GM03348 (cell line): Measurements from ENCODE around the gene ZBED5.
"Not testable (repeated sequence)": the region's sequence is repeated elsewhere in the genome, so short reads cannot be mapped to it uniquely, and the experiment has no call there.

Experiments
- DNase-seq: peaks from one replicate; pipeline ENCODE4 v3.0.0; 2012; ENCODE audit warnings: low spot score

The ZBED5 gene

DNA sequence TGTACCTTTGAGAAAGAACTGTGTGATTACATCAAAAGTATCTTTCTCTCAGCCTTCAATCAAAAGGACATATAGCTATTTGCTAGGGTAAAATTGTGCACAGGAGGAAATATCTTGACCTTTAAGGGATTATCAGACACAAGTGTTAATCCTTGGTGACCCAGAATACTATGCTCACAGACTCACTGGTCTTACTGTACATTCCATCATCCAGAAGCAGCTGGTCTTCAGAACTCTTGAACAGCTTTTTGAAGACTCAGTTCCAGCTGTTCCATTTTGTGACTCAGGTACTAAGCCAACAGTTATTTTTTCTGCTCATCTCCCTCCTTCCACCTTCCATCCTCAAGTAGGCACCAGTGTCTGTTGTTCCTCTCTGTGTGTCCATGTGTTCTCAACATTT lies 19.8 kb downstream of the ZBED5 start:
- DNase-seq, result no peak

DNA sequence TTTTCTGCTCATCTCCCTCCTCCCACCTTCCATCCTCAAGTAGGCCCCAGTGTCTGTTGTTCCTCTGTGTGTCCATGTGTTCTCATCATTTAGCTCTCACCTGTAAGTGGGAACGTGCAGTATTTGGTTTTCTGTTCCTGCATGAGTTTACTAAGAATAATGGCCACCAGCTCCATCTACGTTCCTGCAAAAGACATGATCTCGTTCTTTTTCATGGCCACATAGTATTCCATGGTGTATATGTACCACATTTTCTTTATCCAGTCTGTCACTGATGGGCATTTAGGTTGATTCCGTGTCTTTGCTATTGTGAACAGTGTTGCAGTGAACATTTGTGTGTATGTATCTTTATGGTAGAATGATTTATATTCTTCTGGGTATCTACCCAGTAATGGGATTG lies 21.0 kb downstream of the ZBED5 start:
- DNase-seq, result not testable (repeated sequence)

DNA sequence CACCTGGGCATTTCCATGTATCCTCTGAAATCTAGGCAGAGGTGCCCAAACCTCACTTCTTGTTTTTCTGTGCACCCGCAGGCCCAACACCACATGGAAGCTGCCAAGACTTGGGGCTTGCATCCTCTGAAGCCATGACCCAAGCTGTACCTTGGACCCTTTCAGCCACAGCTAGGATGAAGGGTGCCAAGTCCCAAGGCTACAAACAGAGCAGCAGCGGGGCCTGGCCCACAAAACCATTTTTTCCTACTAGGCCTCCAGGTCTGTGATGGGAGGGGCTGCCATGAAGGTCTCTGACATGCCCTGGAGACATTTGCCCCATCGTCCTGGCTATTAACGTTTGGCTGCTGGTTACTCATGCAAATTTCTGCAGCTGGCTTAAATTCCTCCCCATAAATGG lies 28.7 kb downstream of the ZBED5 start:
- no peak for DNase-seq

DNA sequence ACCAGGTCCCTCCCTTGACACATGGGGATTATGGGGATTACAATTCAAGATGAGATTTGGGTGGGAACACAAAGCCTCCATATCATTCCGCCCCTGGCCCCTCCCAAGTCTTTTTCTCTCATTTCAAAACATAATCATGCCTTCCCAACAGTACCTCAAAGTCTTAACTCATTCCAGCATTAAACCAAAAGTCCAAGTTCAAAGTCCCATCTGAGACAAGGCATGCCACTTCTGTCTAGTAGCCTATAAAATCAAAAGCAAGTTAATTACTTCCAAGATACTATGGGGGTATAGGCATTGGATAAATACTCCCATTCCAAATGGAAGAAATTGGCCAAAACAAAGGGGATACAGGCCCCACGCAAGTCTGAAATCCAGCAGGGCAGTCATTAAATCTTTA lies 29.5 kb downstream of the ZBED5 start:
- no peak for DNase-seq

DNA sequence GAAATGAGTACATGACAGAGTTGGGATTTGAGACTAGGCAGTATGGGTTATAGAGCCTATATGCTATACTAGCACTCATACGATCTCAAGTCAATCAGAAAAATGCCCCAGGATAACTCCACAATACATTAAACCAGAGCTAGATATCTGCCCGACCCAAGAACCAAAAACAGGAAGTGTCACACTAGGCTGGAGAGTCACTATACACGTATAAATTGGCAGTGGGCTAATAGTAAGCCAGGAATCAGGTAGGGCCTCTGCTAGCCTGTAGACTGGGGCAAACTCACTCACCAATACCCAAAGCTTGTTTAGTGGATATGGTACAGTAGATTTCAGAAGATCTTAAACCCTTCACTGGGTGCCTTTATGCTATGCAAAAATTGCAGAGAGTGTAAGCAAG lies 33.0 kb downstream of the ZBED5 start:
- no peak for DNase-seq

DNA sequence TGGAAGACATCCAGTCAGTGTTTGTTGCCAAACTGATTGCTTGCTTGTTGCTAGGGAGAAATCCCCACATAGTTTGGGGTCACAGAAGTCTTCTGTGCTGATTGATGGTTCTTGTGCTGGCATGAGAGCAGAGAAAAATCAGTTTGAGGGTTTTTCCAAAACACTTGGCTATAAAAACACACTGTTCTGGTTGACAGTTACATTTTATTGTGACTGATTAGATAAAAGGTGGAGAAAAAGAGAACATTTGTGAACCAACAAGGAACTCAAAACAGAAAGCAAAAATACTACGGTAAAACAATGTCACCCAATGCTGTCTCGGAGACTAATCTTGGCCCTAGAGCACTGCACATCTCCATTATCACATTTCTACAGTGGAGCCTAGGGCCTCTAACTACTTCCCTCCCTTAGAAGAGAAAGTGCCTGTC lies 34.7 kb downstream of the ZBED5 start:
- no peak for DNase-seq

DNA sequence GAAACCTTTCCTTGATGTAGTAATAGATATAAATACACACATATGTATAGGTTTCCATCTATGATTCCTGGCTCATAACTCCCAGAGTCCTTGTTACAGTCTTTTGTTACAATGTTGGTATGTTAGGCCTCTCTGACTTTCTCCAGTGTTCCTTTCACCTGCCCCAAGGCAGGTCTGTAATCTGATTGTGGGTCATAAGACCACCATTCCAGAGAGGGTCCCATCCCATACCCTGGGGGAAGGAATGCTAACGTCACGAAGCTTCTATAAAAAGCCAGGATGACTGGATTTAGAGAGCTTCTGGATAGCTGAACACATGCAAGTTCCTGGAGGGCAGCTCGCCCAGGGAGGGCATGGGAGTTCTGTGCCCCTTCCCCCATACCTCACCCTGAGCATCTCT lies 35.4 kb downstream of the ZBED5 start:
- DNase-seq, result not testable (repeated sequence)

DNA sequence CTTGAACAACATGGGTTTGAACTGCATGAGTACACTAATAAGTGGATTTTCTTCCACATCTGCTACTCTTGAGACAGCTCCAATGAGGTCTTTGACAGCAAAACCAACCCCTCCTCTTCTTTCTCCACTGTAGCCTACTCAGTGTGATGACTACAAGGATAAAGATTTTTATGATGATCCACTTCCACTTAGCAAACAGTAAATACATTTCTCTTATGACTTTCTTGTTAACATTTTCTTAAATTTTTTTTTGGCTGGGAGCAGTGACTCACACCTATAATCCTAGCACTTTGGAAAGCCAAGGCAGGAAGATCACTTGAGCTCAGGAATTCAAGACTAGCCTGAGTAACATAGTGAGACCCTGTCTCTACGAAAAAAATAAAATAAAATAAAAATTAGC lies 39.3 kb downstream of the ZBED5 start:
- peak; percentile 61 for DNase-seq

DNA sequence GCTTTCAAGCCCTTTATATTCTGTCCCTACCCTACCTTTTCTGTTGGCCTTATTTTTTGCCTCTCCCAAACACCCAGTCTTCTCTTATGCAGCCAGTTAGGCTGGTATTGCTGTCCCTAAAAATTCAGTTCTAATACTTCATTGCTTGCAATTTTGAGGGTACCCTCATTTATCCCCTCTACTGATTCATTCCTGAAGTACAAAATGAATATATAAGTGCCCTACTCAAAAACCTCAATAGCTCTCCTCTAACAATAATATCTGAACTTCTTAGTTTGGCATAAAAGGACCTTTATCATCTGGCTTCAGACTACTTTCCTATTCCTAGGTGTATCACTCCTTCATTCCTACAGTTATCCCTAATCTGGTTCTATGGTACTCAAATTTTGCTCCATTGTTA lies 43.9 kb downstream of the ZBED5 start:
- DNase-seq, result no peak

DNA sequence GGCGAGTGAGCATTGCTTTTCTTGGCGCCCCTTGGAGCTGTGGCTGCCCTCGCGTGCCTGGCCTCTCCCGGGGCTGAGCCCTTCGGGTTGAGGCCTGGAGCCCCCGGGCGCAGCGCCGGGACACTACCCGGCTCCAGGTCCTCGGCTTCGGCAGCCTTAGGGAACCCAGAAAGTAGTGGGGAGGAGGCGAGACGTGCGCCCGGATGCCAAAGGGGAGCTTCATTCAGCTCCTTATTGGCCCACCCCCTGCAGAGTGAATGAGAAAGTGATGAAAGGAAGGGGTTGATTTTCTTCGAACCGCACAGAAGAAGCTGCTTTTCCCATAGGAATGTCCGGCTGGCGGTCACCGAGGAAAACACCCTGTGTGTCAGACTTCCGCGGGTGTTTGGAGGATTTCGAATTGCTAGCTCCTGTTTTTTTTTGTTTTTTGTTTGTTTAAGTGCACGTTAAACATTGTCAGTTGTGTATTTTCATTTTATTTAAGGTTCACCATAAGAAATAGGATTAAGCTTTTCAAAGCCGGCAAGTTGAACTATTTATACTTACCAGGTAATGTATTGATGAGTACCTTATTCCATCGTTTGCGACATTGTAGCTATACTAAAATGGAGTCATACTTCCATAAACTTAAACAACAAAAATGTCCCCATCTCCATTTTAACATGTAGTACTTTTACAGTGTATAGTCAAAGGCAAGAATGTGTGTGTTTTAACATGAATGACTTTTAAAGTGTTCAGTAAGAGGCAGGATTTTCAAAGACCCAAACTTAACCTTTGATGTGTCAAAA lies 48.3 kb downstream of the ZBED5 start:
- peak; percentile 70 for DNase-seq

DNA sequence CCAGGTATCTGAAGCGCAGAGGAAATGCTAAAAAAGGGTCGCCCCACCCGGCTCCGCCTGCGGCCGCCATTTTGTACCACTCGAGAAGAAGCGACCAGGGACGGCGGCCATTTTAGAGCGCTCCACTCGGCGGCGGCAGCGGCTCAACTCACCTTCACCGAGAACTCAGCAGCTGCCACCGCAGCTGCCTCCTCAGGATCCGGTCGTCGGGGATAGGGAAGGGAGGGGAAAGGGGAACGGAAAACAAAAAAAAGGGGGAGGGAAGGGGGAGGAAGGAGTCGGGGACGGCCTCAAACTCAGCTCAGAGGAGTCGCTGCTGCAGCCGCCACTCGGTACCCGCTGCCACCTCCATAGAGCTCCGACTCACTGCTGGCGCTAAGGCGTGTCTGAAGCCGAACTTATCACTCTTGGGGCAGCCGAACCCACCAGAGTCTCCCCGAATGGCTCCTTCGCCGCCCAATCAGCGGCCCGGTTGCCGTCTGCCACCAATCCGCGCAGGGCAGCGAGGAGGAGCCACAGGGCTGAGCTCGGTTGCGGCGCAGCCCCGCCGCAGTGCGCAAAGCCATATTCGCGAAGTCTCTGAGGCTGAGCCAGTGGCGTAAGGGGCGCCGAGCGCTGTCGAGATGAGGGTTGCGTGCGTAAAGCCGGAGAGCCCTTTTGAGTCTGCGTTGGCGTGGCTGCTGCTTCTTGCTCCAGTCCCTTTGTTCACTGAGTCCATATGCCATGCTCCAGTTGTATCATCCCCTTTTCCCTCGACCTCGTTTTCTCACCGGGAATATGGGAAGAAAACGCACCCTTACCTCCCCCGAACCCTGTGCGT lies 49.1 kb downstream of the ZBED5 start, which contains the start of gene EIF4G2:
EIF4G2 (minus strand) TSS at position 374 of the 820 bp plus-strand sequence.
- peak; percentile 99 for DNase-seq

DNA sequence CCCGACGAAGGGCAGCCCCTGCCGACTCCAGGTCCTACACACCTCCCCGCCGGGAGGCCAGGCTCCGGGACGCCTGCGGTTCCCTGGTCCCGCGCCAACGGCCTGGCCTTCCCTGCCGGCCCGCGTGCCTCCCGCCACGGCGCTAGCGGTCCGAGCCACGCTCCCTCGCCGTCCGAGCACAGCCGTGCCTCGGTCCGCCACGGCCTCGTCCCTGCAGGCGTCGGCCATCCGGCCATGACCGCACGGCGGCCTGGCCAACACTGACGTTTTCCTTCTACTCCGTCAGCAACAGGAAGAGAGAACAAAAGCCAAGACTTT lies 49.7 kb downstream of the ZBED5 start:
- DNase-seq, result peak; percentile 48

DNA sequence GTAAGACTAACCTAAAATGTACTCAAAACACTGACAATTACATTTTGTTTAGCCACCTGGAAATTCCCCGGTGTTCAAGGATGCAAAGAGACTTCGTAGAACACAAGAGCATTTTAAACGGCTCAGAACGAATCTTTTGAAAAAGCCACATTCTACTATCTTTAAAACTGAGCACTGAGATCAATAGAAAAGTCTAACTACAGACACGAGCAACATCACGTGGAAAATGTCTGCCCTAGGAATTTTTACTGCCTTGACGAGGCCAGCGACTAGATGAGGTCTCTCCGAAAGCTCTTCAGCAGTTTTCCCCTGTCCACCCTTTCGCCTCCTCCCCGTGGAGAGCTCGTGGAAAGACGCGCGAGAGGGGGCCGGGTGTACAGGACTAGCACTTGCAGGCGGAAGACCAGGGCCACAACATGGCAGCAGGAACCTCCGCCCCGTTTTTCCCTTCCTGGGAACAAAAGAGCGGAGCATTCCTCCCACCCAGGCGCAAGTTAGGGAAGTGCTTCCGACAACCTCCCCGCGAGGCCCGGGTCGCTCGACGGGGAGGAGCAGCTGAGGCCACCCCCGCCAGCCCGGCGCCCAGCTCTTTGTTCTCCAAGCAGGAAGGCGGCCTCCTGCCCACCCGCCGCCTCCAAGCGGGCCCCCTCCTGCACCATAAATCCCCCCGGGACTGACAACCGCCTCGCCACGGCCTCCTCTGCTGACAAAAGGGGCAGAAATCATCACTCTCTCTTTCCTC lies 50.2 kb downstream of the ZBED5 start:
- peak; percentile 70 for DNase-seq

DNA sequence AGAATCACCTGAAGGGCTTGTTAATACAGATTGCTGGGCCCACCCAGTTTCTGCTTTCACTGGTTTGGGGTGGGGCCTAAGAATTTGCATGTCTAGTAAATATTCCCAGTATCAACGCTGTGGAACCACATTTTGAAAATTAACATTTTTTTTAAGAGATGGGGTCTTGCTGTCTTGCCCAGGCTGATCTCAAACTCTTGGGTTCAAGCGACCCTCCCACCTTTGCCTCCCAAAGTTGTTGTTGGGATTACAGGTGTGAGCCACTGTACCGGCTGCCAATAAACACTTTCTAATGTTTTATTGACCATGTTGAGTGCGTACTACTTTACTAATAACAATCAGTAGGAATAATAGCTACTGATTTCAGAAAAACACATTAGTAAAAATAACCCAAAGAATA lies 51.6 kb downstream of the ZBED5 start:
- DNase-seq, result no peak

DNA sequence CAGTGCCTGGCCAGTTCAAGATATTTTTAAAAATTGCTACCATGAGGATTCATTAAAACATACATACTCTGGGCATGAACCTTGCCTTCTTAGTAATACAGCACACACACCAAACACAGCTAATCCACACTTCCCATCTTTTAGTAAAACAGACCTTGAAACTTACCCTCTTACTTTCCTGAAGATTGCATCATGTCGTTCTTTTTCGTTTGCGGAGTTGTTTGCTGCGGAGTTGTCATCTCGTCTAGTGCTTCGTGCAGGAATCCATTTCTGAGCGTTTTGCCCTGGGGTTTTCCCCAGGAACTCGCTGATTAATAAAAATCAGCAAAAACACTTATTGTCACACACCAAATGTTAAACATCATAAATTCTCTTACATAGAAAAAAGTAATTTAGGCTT lies 52.1 kb downstream of the ZBED5 start:
- no peak for DNase-seq

DNA sequence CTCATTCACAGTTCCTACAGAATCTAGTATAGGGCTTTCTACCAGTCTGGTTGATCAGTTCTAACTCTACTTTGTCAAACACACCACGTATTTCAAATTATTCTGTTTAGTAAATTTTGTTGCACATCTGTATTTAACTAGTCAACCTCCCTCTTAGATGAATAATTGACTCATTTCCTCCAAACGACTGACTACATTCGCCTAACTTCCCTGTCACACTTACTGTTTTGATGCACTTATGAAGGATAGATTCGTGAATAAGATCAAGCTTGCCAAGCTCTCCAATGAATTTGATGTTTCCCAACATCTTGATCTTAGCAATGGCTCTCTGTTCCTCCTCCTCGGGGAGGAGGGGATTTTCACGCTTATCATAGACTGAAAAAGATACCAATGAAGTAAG lies 54.2 kb downstream of the ZBED5 start:
- DNase-seq, result no peak
